Neuron (in vitro differentiated cells): ENCODE results near the gene ECI2.

Experiments
- H2AFZ ChIP-seq: one replicate; pipeline ENCODE4 v1.6.1; 2013; ENCODE audit warnings: low read depth, mild to moderate bottlenecking, inconsistent platforms, low read length, moderate library complexity
- H3K27me3 ChIP-seq: one replicate; pipeline ENCODE4 v1.6.1; 2013; ENCODE audit warnings: low read length; ENCODE audit not compliant: insufficient read depth
- H3K36me3 ChIP-seq: one replicate; pipeline ENCODE4 v1.6.1; 2013; ENCODE audit warnings: low read length; ENCODE audit not compliant: insufficient read depth
- H3K4me1 ChIP-seq: one replicate; pipeline ENCODE4 v1.6.1; 2013; ENCODE audit warnings: low read length; ENCODE audit not compliant: insufficient read depth
- H3K4me3 ChIP-seq: 2 replicates; pipeline ENCODE4 v1.5.1; 2013; ENCODE audit warnings: mild to moderate bottlenecking, low read length, moderate library complexity
- H3K9me3 ChIP-seq: one replicate; pipeline ENCODE4 v1.6.1; 2013; ENCODE audit warnings: low read length

The ECI2 gene

GRCh38 chr6:4164117-4164442, 28.7 kb upstream of the ECI2 start:
- Histone ChIP-seq H3K4me3 (no peak overlapping the region), H2AFZ (no peak overlapping the region), H3K9me3 (no peaks in the 10 kb centered on the region), H3K4me1 (peaks cover 21% of the 10 kb centered on the region), H3K27me3 (no peaks in the 10 kb centered on the region), H3K36me3 (no peaks in the 10 kb centered on the region)

GRCh38 chr6:4163408-4164116, 28.2 kb upstream of the ECI2 start:
- Histone ChIP-seq H3K4me3 (no peak overlapping the region), H3K9me3 (no peaks in the 10 kb centered on the region), H3K27me3 (no peaks in the 10 kb centered on the region), H3K4me1 (peaks cover 16% of the 10 kb centered on the region), H2AFZ (no peak overlapping the region), H3K36me3 (no peaks in the 10 kb centered on the region)

GRCh38 chr6:4162370-4162769, 27.0 kb upstream of the ECI2 start:
- Histone ChIP-seq H2AFZ (no peak overlapping the region), H3K36me3 (no peaks in the 10 kb centered on the region), H3K4me3 (no peak overlapping the region), H3K27me3 (no peaks in the 10 kb centered on the region), H3K9me3 (no peaks in the 10 kb centered on the region), H3K4me1 (peaks cover 16% of the 10 kb centered on the region)

- peaks cover 15% of the 10 kb centered on the region for H3K4me1 ChIP-seq
- no peaks in the 10 kb centered on the region for H3K27me3 ChIP-seq
- H3K36me3 ChIP-seq, result no peaks in the 10 kb centered on the region
- no peak overlapping the region for H2AFZ ChIP-seq
- H3K4me3 ChIP-seq, result no peak overlapping the region
- H3K9me3 ChIP-seq, result no peaks in the 10 kb centered on the region
These were observed 24.1 kb upstream of the ECI2 start for GRCh38 chr6:4159491-4159890.

GRCh38 chr6:4157506-4157905, 22.1 kb upstream of the ECI2 start:
- Histone ChIP-seq H3K4me3 (no peak overlapping the region), H3K9me3 (no peaks in the 10 kb centered on the region), H3K4me1 (no peaks in the 10 kb centered on the region), H2AFZ (no peak overlapping the region), H3K27me3 (no peaks in the 10 kb centered on the region), H3K36me3 (no peaks in the 10 kb centered on the region)

- H3K36me3 ChIP-seq, result no peaks in the 10 kb centered on the region
- H2AFZ ChIP-seq, result peak overlapping the region; percentile 86
- H3K27me3 ChIP-seq, result no peaks in the 10 kb centered on the region
- no peaks in the 10 kb centered on the region for H3K9me3 ChIP-seq
- no peaks in the 10 kb centered on the region for H3K4me1 ChIP-seq
- H3K4me3 ChIP-seq, result peak overlapping the region; percentile 16
These were observed 20.6 kb upstream of the ECI2 start for GRCh38 chr6:4155848-4156466.

GRCh38 chr6:4153514-4153985, 18.2 kb upstream of the ECI2 start:
- H3K9me3 ChIP-seq, result no peaks in the 10 kb centered on the region
- H3K4me1 ChIP-seq, result no peaks in the 10 kb centered on the region
- no peak overlapping the region for H3K4me3 ChIP-seq

GRCh38 chr6:4145083-4145482, 9.7 kb upstream of the ECI2 start:
- Histone ChIP-seq H3K9me3 (no peaks in the 10 kb centered on the region), H3K4me1 (no peaks in the 10 kb centered on the region), H2AFZ (no peak overlapping the region), H3K36me3 (no peaks in the 10 kb centered on the region), H3K27me3 (no peaks in the 10 kb centered on the region), H3K4me3 (no peak overlapping the region)

More at GRCh38 chr6:4153514-4153985, 18.2 kb upstream of the ECI2 start:
- Histone ChIP-seq H2AFZ (no peak overlapping the region), H3K27me3 (no peaks in the 10 kb centered on the region), H3K36me3 (no peaks in the 10 kb centered on the region)

GRCh38 chr6:4139272-4139671, 3.9 kb upstream of the ECI2 start:
- Histone ChIP-seq H3K4me3 (no peak overlapping the region), H3K4me1 (peaks cover 7% of the 10 kb centered on the region), H3K9me3 (no peaks in the 10 kb centered on the region), H3K36me3 (no peaks in the 10 kb centered on the region), H3K27me3 (peaks cover 4% of the 10 kb centered on the region), H2AFZ (no peak overlapping the region)

GRCh38 chr6:4138186-4138585, 2.8 kb upstream of the ECI2 start:
- Histone ChIP-seq H3K4me3 (no peak overlapping the region), H3K27me3 (peaks cover 4% of the 10 kb centered on the region), H3K9me3 (no peaks in the 10 kb centered on the region), H3K4me1 (peaks cover 18% of the 10 kb centered on the region), H3K36me3 (no peaks in the 10 kb centered on the region), H2AFZ (no peak overlapping the region)

- Histone ChIP-seq H3K27me3 (peaks cover 4% of the 10 kb centered on the region), H2AFZ (peak overlapping the region; percentile 88), H3K4me1 (peaks cover 19% of the 10 kb centered on the region), H3K36me3 (peaks cover 5% of the 10 kb centered on the region), H3K9me3 (peaks cover 2% of the 10 kb centered on the region), H3K4me3 (peak overlapping the region; percentile 88)
These were observed 1.0 kb upstream of the ECI2 start for GRCh38 chr6:4136354-4136831.

- H2AFZ ChIP-seq, result peak overlapping the region; percentile 88
- peaks cover 2% of the 10 kb centered on the region for H3K9me3 ChIP-seq
- peak overlapping the region; percentile 88 for H3K4me3 ChIP-seq
- peaks cover 19% of the 10 kb centered on the region for H3K4me1 ChIP-seq
- peaks cover 4% of the 10 kb centered on the region for H3K27me3 ChIP-seq
- H3K36me3 ChIP-seq, result peaks cover 6% of the 10 kb centered on the region
These were observed 434 bp upstream of the ECI2 start for GRCh38 chr6:4135665-4136353.
